ENCODE measurements around the gene ANKRD44.

GRCh38 chr2:197090742-197091367, 219.7 kb downstream of the ANKRD44 start:
- no peak for TF ChIP-seq POLR2A (IDR thresholded peaks at IDR 0.05)
- no peak for TF ChIP-seq CTCF (IDR thresholded peaks at IDR 0.05)
